GM12878 (cell line): ENCODE measurements around the gene OTUD5. TPM values are rescaled to one million over a fixed set of nuclear protein-coding genes. Genes with fewer than 3 reads are reported as not detected.

Experiments used
- ATAC-seq: fragments of 200-7000 bp; cut with Tn5 transposase; 3 replicates; pipeline ENCODE4 v1.9.1; 2020; ENCODE audit warnings: mild to moderate bottlenecking, moderate library complexity
- BruUV-seq: library from RNA; stranded (reverse); fragments of 400-500 nt; replicated peaks from 2 replicates; lab custom pipeline; 2021; lab: Mats Ljungman, UMichigan
- CTCF ChIA-PET: fragments of 300-600 bp; sonication (Branson Sonifier 250); formaldehyde crosslinking; extraction: SDS; loops from one replicate; lab custom pipeline; 2021; ENCODE audit warnings: inconsistent platforms; lab: Yijun Ruan, JAX
- POLR2A ChIA-PET: fragments of 350-600 bp; formaldehyde crosslinking; extraction: SDS; loops from one replicate; lab custom pipeline; 2021; ENCODE audit warnings: inconsistent platforms; lab: Charles Lee
- RAD21 ChIA-PET: fragments of 300-600 bp; sonication (Branson Sonifier 250); formaldehyde crosslinking; loops from one replicate; lab custom pipeline; 2023; ENCODE audit warnings: antibody characterized with exemption; ENCODE audit not compliant: unreplicated experiment; lab: Charles Lee
- SMC1A ChIA-PET: fragments of 300-600 bp; sonication (Branson Sonifier 250); formaldehyde crosslinking; loops from one replicate; lab custom pipeline; 2023; ENCODE audit not compliant: unreplicated experiment, uncharacterized antibody; lab: Charles Lee
- DNase-seq: peaks from one replicate; pipeline ENCODE4 v3.0.0-alpha.2; 2011; ENCODE audit warnings: low read depth, low spot score
- FAIRE-seq: peaks from 3 replicates; lab custom pipeline; 2011; peaks lifted over from hg19 to GRCh38; lab: Jason Lieb, UNC
- H2AFZ ChIP-seq: 2 replicates; pipeline ENCODE4 v1.6.0; 2011; ENCODE audit warnings: low read depth, low read length, control low read depth; ENCODE audit not compliant: control insufficient read depth
- H3K27ac ChIP-seq: 2 replicates; pipeline ENCODE4 v1.5.1; 2011; ENCODE audit warnings: control low read depth; ENCODE audit not compliant: control insufficient read depth, insufficient read depth
- H3K27me3 ChIP-seq, 2 experiments: replicated peaks in 1 of 2; 2 replicates each; pipeline versions ENCODE4 v1.6.0 to v1.6.1; 2011; ENCODE audit warnings: low read length in 1 of 2; ENCODE audit not compliant: control insufficient read depth in 2 of 2, insufficient read depth in 2 of 2
- H3K36me3 ChIP-seq, 2 experiments: 2 replicates each; pipeline ENCODE4 v1.5.1; 2011; ENCODE audit warnings: low read length in 1 of 2; ENCODE audit not compliant: control insufficient read depth in 2 of 2, insufficient read depth in 2 of 2
- H3K4me1 ChIP-seq: 2 replicates; pipeline ENCODE4 v1.6.1; 2011; ENCODE audit warnings: mild to moderate bottlenecking, low read length, moderate library complexity, mixed read lengths; ENCODE audit not compliant: control insufficient read depth, insufficient read depth
- H3K4me2 ChIP-seq: 2 replicates; pipeline ENCODE4 v1.6.0; 2011; ENCODE audit warnings: control low read depth; ENCODE audit not compliant: control insufficient read depth, insufficient read depth
- H3K4me3 ChIP-seq: fragments of 200-600 bp; sonication (generic); 2 replicates; pipeline ENCODE4 v1.5.1; 2016
- H3K79me2 ChIP-seq: 2 replicates; pipeline ENCODE4 v1.6.0; 2011; ENCODE audit warnings: low read length; ENCODE audit not compliant: control insufficient read depth, insufficient read depth
- H3K9ac ChIP-seq: 2 replicates; pipeline ENCODE4 v1.8.0; 2011; ENCODE audit warnings: low read length, control low read depth, mixed read lengths; ENCODE audit not compliant: control insufficient read depth, insufficient read depth
- H3K9me3 ChIP-seq: replicated peaks from 3 replicates; pipeline ENCODE4 v1.5.1; 2011; ENCODE audit warnings: mild to moderate bottlenecking, low read length; ENCODE audit not compliant: control insufficient read depth, insufficient read depth
- H4K20me1 ChIP-seq: 2 replicates; pipeline ENCODE4 v1.6.0; 2011; ENCODE audit not compliant: control insufficient read depth, insufficient read depth
- EZH2 ChIP-seq: IDR thresholded peaks from 2 replicates; pipeline ENCODE4 v1.6.1; 2012; ENCODE audit warnings: low read depth, mild to moderate bottlenecking, control low read depth, inconsistent platforms, low read length, borderline replicate concordance; ENCODE audit not compliant: control insufficient read depth
- FOXM1 ChIP-seq: IDR thresholded peaks from 2 replicates; pipeline ENCODE4 v1.6.1; 2012; ENCODE audit warnings: low read depth, mild to moderate bottlenecking, inconsistent platforms, low read length, moderate library complexity
- GATAD2B ChIP-seq: fragments of 450-650 bp; conservative IDR thresholded peaks from 2 replicates; pipeline ENCODE4 v1.6.1; 2017; ENCODE audit warnings: low read depth, mild to moderate bottlenecking, moderate library complexity
- KLF5 ChIP-seq: fragments of 450-650 bp; IDR thresholded peaks from 2 replicates; pipeline ENCODE4 v1.6.1; 2014; ENCODE audit warnings: mild to moderate bottlenecking; ENCODE audit not compliant: partially characterized antibody
- RAD21 ChIP-seq: IDR thresholded peaks from 2 replicates; pipeline ENCODE4 v1.6.1; 2011; ENCODE audit warnings: mild to moderate bottlenecking, low read depth, low read length, moderate library complexity; ENCODE audit not compliant: insufficient read depth
- SMARCA5 ChIP-seq: fragments of 450-650 bp; IDR thresholded peaks from 2 replicates; pipeline ENCODE4 v1.6.1; 2017; ENCODE audit warnings: mild to moderate bottlenecking
- TAF1 ChIP-seq: IDR thresholded peaks from 2 replicates; pipeline ENCODE4 v1.6.1; 2011; ENCODE audit warnings: mild to moderate bottlenecking, low read depth, low read length, borderline replicate concordance
- WGBS: methylation state at CpG from one replicate; pipeline ENCODE4 v1.1.6; 2016; ENCODE audit warnings: low lambda C conversion rate; ENCODE audit not compliant: insufficient replicate concordance, insufficient coverage; ENCODE audit errors: missing lambda C conversion rate; 5-methylcytosine and 5-hydroxymethylcytosine counted together
- in situ Hi-C: fragments of 300-500 bp; cut with MboI; formaldehyde crosslinking; loops from 9 replicates; pipeline ENCODE4 v1.14.3; 2018; ENCODE audit warnings: mixed read lengths
- intact Hi-C: fragments of 100-400 bp; cut with micrococcal nuclease; formaldehyde crosslinking; loops from one replicate; pipeline ENCODE4 v1.14.2; 2022; ENCODE audit not compliant: unreplicated experiment
- polyA plus RNA-seq, 11 experiments: library from polyadenylated mRNA; depleted of rRNA in 4 of 11; unstranded in 6 of 11; stranded (reverse) in 5 of 11; fragments of >200 nt; fragmentation: Nextera tagmentation in 4 of 11; fragmentation: Illumina TruSeq in 1 of 11; extraction: Ambion mirVana in 4 of 11; extraction: Trizol in 1 of 11; gene quantifications; 1 replicate in 1 of 11; 2 replicates in 10 of 11; pipeline versions ENCODE4 v1.2.1 to v1.2.3, GENCODE V29; 2011 to 2016; ENCODE audit warnings: inconsistent platforms in 2 of 11, missing spikeins in 2 of 11, low read depth in 1 of 11
- total RNA-seq, 4 experiments: library from RNA; depleted of rRNA in 3 of 4; stranded (reverse); fragments of >200 nt in 3 of 4; fragmentation: Illumina TruSeq in 1 of 4; extraction: Trizol in 1 of 4; gene quantifications; 2 replicates each; pipeline versions ENCODE4 v1.2.1 to v1.2.3, GENCODE V29; 2013 to 2021
- TF ChIP-seq, protein P1 (sequence below): fragments of 450-650 bp; IDR thresholded peaks from 2 replicates; pipeline ENCODE4 v1.6.1; 2017; ENCODE audit warnings: low read depth, mild to moderate bottlenecking, moderate library complexity

The OTUD5 gene
- total and polyA plus RNA-seq, 10 of the 15 experiments (the other 5 are each of a cell fraction or from before 2014, with no cell fraction given): 2.0 to 50.3 (median 22.7) TPM

DNA sequence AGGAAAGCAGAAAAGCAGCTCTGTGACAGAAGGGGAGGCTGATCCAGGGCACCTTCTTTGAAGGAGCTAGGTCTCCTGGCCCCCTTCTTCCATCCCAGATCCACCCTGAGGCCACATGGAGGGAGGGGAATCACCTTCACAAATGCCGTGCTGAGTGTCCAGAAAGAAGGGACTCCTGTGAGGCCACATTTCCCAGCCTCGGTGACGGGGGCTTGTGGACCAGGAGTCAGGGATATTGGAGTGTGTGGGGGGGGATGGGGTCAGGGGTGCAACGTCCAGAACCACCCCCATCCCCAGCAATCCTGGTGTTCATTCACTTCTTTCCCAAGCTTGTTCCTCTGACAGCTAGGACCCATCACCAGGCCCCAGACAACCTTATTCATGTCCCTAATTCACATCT, 64.5 kb downstream of the OTUD5 start:
- CTCF ChIA-PET: interaction anchor here (0.9 to 2.1 kb wide), 3 partner anchors 8 to 151 kb away, joined by 3 to 8 read pairs (median 3); partner anchors contain the start of gene TFE3
- SMC1A ChIA-PET: interaction anchor here (1.3 to 2.0 kb wide), 3 partner anchors 11 to 149 kb away, joined by 3 to 5 read pairs (median 4); no protein-coding TSS in a partner anchor
- H3K9ac ChIP-seq: no peak overlapping the region
- H3K9me3 ChIP-seq: no peaks in the 10 kb centered on the region; the same call in 2 of the 3 replicates
- no peak overlapping the region for H3K4me2 ChIP-seq
- no peak for DNase-seq
- TF ChIP-seq KLF5 (no peak), FOXM1 (no peak), GATAD2B (no peak), SMARCA5 (no peak), RAD21 (no peak), TAF1 (no peak), EZH2 (no peak)
- TF ChIP-seq, protein P1, sequence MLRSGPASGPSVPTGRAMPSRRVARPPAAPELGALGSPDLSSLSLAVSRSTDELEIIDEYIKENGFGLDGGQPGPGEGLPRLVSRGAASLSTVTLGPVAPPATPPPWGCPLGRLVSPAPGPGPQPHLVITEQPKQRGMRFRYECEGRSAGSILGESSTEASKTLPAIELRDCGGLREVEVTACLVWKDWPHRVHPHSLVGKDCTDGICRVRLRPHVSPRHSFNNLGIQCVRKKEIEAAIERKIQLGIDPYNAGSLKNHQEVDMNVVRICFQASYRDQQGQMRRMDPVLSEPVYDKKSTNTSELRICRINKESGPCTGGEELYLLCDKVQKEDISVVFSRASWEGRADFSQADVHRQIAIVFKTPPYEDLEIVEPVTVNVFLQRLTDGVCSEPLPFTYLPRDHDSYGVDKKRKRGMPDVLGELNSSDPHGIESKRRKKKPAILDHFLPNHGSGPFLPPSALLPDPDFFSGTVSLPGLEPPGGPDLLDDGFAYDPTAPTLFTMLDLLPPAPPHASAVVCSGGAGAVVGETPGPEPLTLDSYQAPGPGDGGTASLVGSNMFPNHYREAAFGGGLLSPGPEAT: no peak
- no peaks in the 10 kb centered on the region for H3K36me3 ChIP-seq
- FAIRE-seq: no peak
- in situ Hi-C loops (no loop called here), intact Hi-C loops (loop anchor here (5.0 to 10.0 kb wide), 2 partner anchors 246 to 418 kb away; partner anchors contain the start of genes FTSJ1 and SLC38A5)
- no peak overlapping the region for H3K4me3 ChIP-seq
- H3K27me3 ChIP-seq: no peaks in the 10 kb centered on the region
- RAD21 ChIA-PET: no interaction called here
- H2AFZ ChIP-seq: no peak overlapping the region
- POLR2A ChIA-PET: interaction anchor here (0.8 kb wide), 1 partner anchor 19 kb away, joined by 3 read pairs; no protein-coding TSS in a partner anchor
- no peak for ATAC-seq
- no TSS peak for BruUV-seq
- H3K4me1 ChIP-seq: no peaks in the 10 kb centered on the region
- H4K20me1 ChIP-seq: no peaks in the 10 kb centered on the region
- H3K27ac ChIP-seq: no peak overlapping the region
- 66% methylated on average over 4 of the region's 4 CpGs for WGBS
- peaks cover 11% of the 10 kb centered on the region for H3K79me2 ChIP-seq
